ENCODE results near the gene SLC12A5.

DNA sequence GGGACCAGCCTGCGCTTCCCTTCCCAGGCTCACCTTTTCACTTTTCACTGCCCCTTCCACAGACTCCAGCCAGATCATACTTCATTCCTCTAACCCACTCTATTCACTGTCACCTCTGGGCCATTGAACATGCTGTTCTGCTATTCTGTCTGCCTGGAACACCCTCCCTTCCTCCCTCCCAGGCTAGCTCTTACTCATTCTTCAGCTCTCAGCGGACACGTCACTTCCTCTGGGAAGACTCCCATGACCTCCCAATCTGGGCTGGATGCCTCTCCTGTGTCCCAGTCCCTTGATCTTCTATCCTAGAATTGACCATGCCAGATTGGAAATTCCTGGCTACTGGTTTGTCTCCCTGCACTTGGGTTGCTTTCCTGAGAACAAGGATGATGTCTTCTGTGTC lies 5.0 kb downstream of the SLC12A5 start:
- TF ChIP-seq EZH2 (IDR thresholded peaks at IDR 0.05; ENCODE audit: borderline replicate concordance, insufficient read depth, low read depth, low read length, poor library complexity, severe bottlenecking), result no peak
- TF ChIP-seq, protein P1, sequence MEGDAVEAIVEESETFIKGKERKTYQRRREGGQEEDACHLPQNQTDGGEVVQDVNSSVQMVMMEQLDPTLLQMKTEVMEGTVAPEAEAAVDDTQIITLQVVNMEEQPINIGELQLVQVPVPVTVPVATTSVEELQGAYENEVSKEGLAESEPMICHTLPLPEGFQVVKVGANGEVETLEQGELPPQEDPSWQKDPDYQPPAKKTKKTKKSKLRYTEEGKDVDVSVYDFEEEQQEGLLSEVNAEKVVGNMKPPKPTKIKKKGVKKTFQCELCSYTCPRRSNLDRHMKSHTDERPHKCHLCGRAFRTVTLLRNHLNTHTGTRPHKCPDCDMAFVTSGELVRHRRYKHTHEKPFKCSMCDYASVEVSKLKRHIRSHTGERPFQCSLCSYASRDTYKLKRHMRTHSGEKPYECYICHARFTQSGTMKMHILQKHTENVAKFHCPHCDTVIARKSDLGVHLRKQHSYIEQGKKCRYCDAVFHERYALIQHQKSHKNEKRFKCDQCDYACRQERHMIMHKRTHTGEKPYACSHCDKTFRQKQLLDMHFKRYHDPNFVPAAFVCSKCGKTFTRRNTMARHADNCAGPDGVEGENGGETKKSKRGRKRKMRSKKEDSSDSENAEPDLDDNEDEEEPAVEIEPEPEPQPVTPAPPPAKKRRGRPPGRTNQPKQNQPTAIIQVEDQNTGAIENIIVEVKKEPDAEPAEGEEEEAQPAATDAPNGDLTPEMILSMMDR (IDR thresholded peaks at IDR 0.05), result no peak
